ENCODE results near the gene AVEN.

GRCh38 chr15:33908406-33908805 lies 130.6 kb downstream of the AVEN start:
- TF ChIP-seq NRF1 (IDR thresholded peaks at IDR 0.05; ENCODE audit: low read depth, low read length) = no peak
- no peak for TF ChIP-seq EP300 (IDR thresholded peaks at IDR 0.05; ENCODE audit: borderline replicate concordance in 1 of 2, low read depth in 1 of 2, low read length in 1 of 2)
- TF ChIP-seq, protein P1, sequence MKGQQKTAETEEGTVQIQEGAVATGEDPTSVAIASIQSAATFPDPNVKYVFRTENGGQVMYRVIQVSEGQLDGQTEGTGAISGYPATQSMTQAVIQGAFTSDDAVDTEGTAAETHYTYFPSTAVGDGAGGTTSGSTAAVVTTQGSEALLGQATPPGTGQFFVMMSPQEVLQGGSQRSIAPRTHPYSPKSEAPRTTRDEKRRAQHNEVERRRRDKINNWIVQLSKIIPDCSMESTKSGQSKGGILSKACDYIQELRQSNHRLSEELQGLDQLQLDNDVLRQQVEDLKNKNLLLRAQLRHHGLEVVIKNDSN (IDR thresholded peaks at IDR 0.05; ENCODE audit: borderline replicate concordance, low read depth) = no peak
- TF ChIP-seq, protein P2, sequence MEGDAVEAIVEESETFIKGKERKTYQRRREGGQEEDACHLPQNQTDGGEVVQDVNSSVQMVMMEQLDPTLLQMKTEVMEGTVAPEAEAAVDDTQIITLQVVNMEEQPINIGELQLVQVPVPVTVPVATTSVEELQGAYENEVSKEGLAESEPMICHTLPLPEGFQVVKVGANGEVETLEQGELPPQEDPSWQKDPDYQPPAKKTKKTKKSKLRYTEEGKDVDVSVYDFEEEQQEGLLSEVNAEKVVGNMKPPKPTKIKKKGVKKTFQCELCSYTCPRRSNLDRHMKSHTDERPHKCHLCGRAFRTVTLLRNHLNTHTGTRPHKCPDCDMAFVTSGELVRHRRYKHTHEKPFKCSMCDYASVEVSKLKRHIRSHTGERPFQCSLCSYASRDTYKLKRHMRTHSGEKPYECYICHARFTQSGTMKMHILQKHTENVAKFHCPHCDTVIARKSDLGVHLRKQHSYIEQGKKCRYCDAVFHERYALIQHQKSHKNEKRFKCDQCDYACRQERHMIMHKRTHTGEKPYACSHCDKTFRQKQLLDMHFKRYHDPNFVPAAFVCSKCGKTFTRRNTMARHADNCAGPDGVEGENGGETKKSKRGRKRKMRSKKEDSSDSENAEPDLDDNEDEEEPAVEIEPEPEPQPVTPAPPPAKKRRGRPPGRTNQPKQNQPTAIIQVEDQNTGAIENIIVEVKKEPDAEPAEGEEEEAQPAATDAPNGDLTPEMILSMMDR (IDR thresholded peaks at IDR 0.05) = no peak
- TF ChIP-seq, protein P3, sequence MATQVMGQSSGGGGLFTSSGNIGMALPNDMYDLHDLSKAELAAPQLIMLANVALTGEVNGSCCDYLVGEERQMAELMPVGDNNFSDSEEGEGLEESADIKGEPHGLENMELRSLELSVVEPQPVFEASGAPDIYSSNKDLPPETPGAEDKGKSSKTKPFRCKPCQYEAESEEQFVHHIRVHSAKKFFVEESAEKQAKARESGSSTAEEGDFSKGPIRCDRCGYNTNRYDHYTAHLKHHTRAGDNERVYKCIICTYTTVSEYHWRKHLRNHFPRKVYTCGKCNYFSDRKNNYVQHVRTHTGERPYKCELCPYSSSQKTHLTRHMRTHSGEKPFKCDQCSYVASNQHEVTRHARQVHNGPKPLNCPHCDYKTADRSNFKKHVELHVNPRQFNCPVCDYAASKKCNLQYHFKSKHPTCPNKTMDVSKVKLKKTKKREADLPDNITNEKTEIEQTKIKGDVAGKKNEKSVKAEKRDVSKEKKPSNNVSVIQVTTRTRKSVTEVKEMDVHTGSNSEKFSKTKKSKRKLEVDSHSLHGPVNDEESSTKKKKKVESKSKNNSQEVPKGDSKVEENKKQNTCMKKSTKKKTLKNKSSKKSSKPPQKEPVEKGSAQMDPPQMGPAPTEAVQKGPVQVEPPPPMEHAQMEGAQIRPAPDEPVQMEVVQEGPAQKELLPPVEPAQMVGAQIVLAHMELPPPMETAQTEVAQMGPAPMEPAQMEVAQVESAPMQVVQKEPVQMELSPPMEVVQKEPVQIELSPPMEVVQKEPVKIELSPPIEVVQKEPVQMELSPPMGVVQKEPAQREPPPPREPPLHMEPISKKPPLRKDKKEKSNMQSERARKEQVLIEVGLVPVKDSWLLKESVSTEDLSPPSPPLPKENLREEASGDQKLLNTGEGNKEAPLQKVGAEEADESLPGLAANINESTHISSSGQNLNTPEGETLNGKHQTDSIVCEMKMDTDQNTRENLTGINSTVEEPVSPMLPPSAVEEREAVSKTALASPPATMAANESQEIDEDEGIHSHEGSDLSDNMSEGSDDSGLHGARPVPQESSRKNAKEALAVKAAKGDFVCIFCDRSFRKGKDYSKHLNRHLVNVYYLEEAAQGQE (IDR thresholded peaks at IDR 0.05; ENCODE audit: low read depth, low read length) = no peak
- TF ChIP-seq POLR2AphosphoS5 (IDR thresholded peaks at IDR 0.05; ENCODE audit: low read depth, low read length) = no peak
- TF ChIP-seq ELF1 (IDR thresholded peaks at IDR 0.05) = no peak
- TF ChIP-seq, protein P4, sequence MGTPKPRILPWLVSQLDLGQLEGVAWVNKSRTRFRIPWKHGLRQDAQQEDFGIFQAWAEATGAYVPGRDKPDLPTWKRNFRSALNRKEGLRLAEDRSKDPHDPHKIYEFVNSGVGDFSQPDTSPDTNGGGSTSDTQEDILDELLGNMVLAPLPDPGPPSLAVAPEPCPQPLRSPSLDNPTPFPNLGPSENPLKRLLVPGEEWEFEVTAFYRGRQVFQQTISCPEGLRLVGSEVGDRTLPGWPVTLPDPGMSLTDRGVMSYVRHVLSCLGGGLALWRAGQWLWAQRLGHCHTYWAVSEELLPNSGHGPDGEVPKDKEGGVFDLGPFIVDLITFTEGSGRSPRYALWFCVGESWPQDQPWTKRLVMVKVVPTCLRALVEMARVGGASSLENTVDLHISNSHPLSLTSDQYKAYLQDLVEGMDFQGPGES (IDR thresholded peaks at IDR 0.05; ENCODE audit: low read depth, low read length) = no peak
- no peak for TF ChIP-seq RCOR1 (IDR thresholded peaks at IDR 0.05; ENCODE audit: low read length)
